Measurements from ENCODE around the gene SPEG.
A peak's percentile ranks its signal among the peaks of the same experiment; 100 is the strongest.

SPEG gene

GRCh38 chr2:219514196-219514761 is 79.6 kb downstream of the SPEG start, which contains the start of gene ASIC4:
Gene ASIC4 (plus strand): TSS chr2:219514482. CDS start chr2:219514725, 243 bp downstream.
- no peak for DNase-seq (ENCODE audit: low spot score)

GRCh38 chr2:219514836-219515235 is 80.2 kb downstream of the SPEG start:
- no peak for DNase-seq (ENCODE audit: low spot score)

GRCh38 chr2:219515874-219516629 is 81.4 kb downstream of the SPEG start:
- no peak for DNase-seq (ENCODE audit: low spot score)

- no peak for DNase-seq (ENCODE audit: low spot score)
These were observed 82.2 kb downstream of the SPEG start for GRCh38 chr2:219516888-219517287.

- DNase-seq (ENCODE audit: low spot score) = no peak
These were observed 83.5 kb downstream of the SPEG start for GRCh38 chr2:219517954-219518778.

GRCh38 chr2:219519526-219519916 is 84.9 kb downstream of the SPEG start:
- no peak for DNase-seq (ENCODE audit: low spot score)

- DNase-seq (ENCODE audit: low spot score) = no peak
These were observed 85.4 kb downstream of the SPEG start for GRCh38 chr2:219520079-219520478.

GRCh38 chr2:219521066-219521880 is 86.6 kb downstream of the SPEG start:
- DNase-seq (ENCODE audit: low spot score) = no peak

- DNase-seq (ENCODE audit: low spot score) = no peak
These were observed 87.7 kb downstream of the SPEG start for GRCh38 chr2:219522111-219523030.

GRCh38 chr2:219523031-219523671 is 88.5 kb downstream of the SPEG start:
- DNase-seq (ENCODE audit: low spot score) = no peak

- no peak for DNase-seq (ENCODE audit: low spot score)
These were observed 90.2 kb downstream of the SPEG start for GRCh38 chr2:219524817-219525216.

GRCh38 chr2:219525533-219526232 is 91.0 kb downstream of the SPEG start:
- DNase-seq (ENCODE audit: low spot score) = no peak

GRCh38 chr2:219526320-219527075 is 91.9 kb downstream of the SPEG start:
- DNase-seq (ENCODE audit: low spot score) = no peak

- no peak for DNase-seq (ENCODE audit: low spot score)
These were observed 92.4 kb downstream of the SPEG start for GRCh38 chr2:219527076-219527394.

- DNase-seq (ENCODE audit: low spot score) = no peak
These were observed 92.8 kb downstream of the SPEG start for GRCh38 chr2:219527472-219527871.

- peak; percentile 84 for DNase-seq (ENCODE audit: low spot score)
These were observed 95.7 kb downstream of the SPEG start for GRCh38 chr2:219530048-219530963.

GRCh38 chr2:219531639-219532377 is 97.2 kb downstream of the SPEG start:
- no peak for DNase-seq (ENCODE audit: low spot score)

- DNase-seq (ENCODE audit: low spot score) = no peak
These were observed 97.7 kb downstream of the SPEG start for GRCh38 chr2:219532378-219532649.

Data from CD4-positive, alpha-beta T cell treated with Interleukin-15 for 4 hours (primary cell).